Kidney (tissue), 14 donors: Measurements from ENCODE around the gene WWC1. TPM values are rescaled to one million over a fixed set of nuclear protein-coding genes. Genes with fewer than 3 reads are reported as not detected.

ENCODE experiments used
- DNase-seq, 5 donors: peaks; one replicate each; pipeline ENCODE4 v3.0.0-alpha.2; 2013 to 2020
- FAIRE-seq: peaks from 2 replicates; lab custom pipeline; 2012; peaks lifted over from hg19 to GRCh38; lab: Jason Lieb, UNC
- H3K27ac ChIP-seq, 2 donors: one replicate each; pipeline ENCODE4 v1.7.0; 2013; ENCODE audit warnings: low read depth in 2 of 2, low read length in 2 of 2, inconsistent platforms in 1 of 2
- H3K27me3 ChIP-seq: one replicate; pipeline ENCODE4 v1.7.1; 2013; ENCODE audit warnings: low read length, inconsistent platforms; ENCODE audit not compliant: control insufficient read depth, insufficient read depth
- H3K36me3 ChIP-seq, 3 donors: one replicate each; pipeline versions ENCODE4 v1.7.0 to v1.7.1; 2013; ENCODE audit warnings: low read length in 3 of 3, control low read depth in 1 of 3, inconsistent platforms in 1 of 3; ENCODE audit not compliant: insufficient read depth in 3 of 3, control insufficient read depth in 2 of 3
- H3K4me1 ChIP-seq, 3 donors: one replicate each; pipeline versions ENCODE4 v1.7.0 to v1.7.1; 2013; ENCODE audit warnings: low read length in 3 of 3, inconsistent platforms in 1 of 3, low read depth in 1 of 3; ENCODE audit not compliant: control insufficient read depth in 2 of 3, insufficient read depth in 2 of 3
- H3K4me3 ChIP-seq, 3 donors: one replicate each; pipeline versions ENCODE4 v1.7.0 to v1.8.1; 2013; ENCODE audit warnings: low read length in 3 of 3, control low read depth in 1 of 3, inconsistent platforms in 1 of 3
- H3K9ac ChIP-seq, 3 donors: one replicate each; pipeline versions ENCODE4 v1.7.0 to v1.7.1; 2013; ENCODE audit warnings: low read length in 3 of 3, control low read depth in 1 of 3, inconsistent platforms in 1 of 3
- H3K9me3 ChIP-seq, 3 donors: one replicate each; pipeline versions ENCODE4 v1.7.0 to v1.7.1; 2013; ENCODE audit warnings: low read length in 3 of 3, control low read depth in 1 of 3, inconsistent platforms in 1 of 3; ENCODE audit not compliant: control insufficient read depth in 2 of 3, insufficient read depth in 1 of 3
- CTCF ChIP-seq: IDR thresholded peaks from 3 replicates; pipeline ENCODE4 v1.5.1; 2012; ENCODE audit warnings: mild to moderate bottlenecking, moderate library complexity, borderline replicate concordance; ENCODE audit not compliant: insufficient read depth; ENCODE audit errors: extremely low read depth
- intact Hi-C: fragments of 100-400 bp; cut with DNase I; formaldehyde crosslinking; loops from one replicate; pipeline ENCODE4 v1.11.1; 2022
- polyA plus RNA-seq: library from polyadenylated mRNA; stranded (reverse); fragments of 350-450 nt; fragmentation: Illumina TruSeq; extraction: RNeasy Lipid Tissue Mini Kit (QIAGEN cat#74804); gene quantifications from one replicate; pipeline ENCODE4 v1.2.3, GENCODE V29; 2014; ENCODE audit warnings: low read depth, low replicate concordance; ENCODE audit not compliant: insufficient read depth
- total RNA-seq: library from RNA; stranded (reverse); fragmentation: NEBNext Ultra II Directional; extraction: Animal tissue kit (Norgen Biotek cat#: 25700); gene quantifications from one replicate; pipeline ENCODE4 v1.2.1, GENCODE V29; 2021
- donor health status: control.
- donor health status: control.
- donor health status: control.
- donor health status: control.
- donor health status: control.
- donor health status: DM: yes; HTN: yes; CAD: no.
- donor health status: Normal renal cell carcinoma (clear cell type).

WWC1 gene
- total and polyA plus RNA-seq, 2 donors from 2014 or later = 74.4 to 174 TPM

GRCh38 chr5:168353216-168353957, 61.9 kb downstream of the WWC1 start:
- H3K27ac ChIP-seq = peak overlapping the region; percentile 45 to 70
- no peaks in the 10 kb centered on the region for H3K27me3 ChIP-seq
- H3K4me1 ChIP-seq = peaks cover 0 to 32% (median 30%) of the 10 kb centered on the region in 3 donors
- no peak overlapping the region for H3K9ac ChIP-seq
- no peak for FAIRE-seq
- DNase-seq = no peak
- H3K4me3 ChIP-seq = no peak overlapping the region
- TF ChIP-seq CTCF = no peak
- H3K36me3 ChIP-seq = no peaks in the 10 kb centered on the region
- H3K9me3 ChIP-seq = no peaks in the 10 kb centered on the region
- intact Hi-C loops = no loop called here

- Histone ChIP-seq H3K27ac (no peak overlapping the region), H3K9ac (no peak overlapping the region), H3K4me1 (peaks cover 0 to 23% (median 22%) of the 10 kb centered on the region in 3 donors), H3K9me3 (no peaks in the 10 kb centered on the region), H3K36me3 (no peaks in the 10 kb centered on the region), H3K4me3 (no peak overlapping the region), H3K27me3 (no peaks in the 10 kb centered on the region)
- DNase-seq (no peak), FAIRE-seq (no peak)
- no peak for TF ChIP-seq CTCF
- intact Hi-C loops = no loop called here
Measured at GRCh38 chr5:168354397-168354796, 63.0 kb downstream of the WWC1 start.

GRCh38 chr5:168356171-168356570, 64.7 kb downstream of the WWC1 start:
- H3K9me3 ChIP-seq = no peaks in the 10 kb centered on the region
- peaks cover 0 to 30% (median 22%) of the 10 kb centered on the region in 3 donors for H3K4me1 ChIP-seq
- no peaks in the 10 kb centered on the region for H3K36me3 ChIP-seq
- H3K27ac ChIP-seq = no peak overlapping the region
- no peak for DNase-seq
- FAIRE-seq = no peak
- H3K4me3 ChIP-seq = no peak overlapping the region
- H3K9ac ChIP-seq = no peak overlapping the region
- intact Hi-C loops = no loop called here
- no peak for TF ChIP-seq CTCF
- no peaks in the 10 kb centered on the region for H3K27me3 ChIP-seq
